GM12873 (cell line): ENCODE results near the gene CAMK2B.

ENCODE experiments used
- TF ChIP-seq, protein P1 (sequence below): IDR thresholded peaks from 2 replicates; pipeline ENCODE4 v1.5.1; 2012; ENCODE audit warnings: low read depth, mild to moderate bottlenecking, moderate library complexity, low read length, control low read depth; ENCODE audit not compliant: insufficient read depth; ENCODE audit errors: missing control alignments

CAMK2B gene

DNA sequence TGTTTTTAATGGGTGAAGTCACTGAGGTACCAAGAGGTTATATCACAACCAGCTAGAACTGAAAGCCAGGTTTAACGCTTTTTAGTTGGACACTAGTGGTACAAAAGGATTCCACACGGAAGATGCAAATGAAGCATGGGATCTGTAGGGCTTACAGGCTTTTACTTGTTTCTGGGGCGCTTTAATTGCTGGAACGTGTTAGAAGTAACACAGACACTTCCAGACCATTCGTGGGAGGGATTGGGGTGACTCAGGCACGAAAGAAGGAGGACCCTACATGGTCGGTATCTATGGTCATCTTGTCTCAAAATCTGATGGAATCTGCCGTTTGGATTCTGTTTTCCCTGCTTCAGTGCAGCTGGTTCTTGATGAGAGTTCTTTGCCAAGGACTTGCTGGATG lies 123.6 kb downstream of the CAMK2B start:
- TF ChIP-seq, protein P1, sequence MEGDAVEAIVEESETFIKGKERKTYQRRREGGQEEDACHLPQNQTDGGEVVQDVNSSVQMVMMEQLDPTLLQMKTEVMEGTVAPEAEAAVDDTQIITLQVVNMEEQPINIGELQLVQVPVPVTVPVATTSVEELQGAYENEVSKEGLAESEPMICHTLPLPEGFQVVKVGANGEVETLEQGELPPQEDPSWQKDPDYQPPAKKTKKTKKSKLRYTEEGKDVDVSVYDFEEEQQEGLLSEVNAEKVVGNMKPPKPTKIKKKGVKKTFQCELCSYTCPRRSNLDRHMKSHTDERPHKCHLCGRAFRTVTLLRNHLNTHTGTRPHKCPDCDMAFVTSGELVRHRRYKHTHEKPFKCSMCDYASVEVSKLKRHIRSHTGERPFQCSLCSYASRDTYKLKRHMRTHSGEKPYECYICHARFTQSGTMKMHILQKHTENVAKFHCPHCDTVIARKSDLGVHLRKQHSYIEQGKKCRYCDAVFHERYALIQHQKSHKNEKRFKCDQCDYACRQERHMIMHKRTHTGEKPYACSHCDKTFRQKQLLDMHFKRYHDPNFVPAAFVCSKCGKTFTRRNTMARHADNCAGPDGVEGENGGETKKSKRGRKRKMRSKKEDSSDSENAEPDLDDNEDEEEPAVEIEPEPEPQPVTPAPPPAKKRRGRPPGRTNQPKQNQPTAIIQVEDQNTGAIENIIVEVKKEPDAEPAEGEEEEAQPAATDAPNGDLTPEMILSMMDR = no peak

DNA sequence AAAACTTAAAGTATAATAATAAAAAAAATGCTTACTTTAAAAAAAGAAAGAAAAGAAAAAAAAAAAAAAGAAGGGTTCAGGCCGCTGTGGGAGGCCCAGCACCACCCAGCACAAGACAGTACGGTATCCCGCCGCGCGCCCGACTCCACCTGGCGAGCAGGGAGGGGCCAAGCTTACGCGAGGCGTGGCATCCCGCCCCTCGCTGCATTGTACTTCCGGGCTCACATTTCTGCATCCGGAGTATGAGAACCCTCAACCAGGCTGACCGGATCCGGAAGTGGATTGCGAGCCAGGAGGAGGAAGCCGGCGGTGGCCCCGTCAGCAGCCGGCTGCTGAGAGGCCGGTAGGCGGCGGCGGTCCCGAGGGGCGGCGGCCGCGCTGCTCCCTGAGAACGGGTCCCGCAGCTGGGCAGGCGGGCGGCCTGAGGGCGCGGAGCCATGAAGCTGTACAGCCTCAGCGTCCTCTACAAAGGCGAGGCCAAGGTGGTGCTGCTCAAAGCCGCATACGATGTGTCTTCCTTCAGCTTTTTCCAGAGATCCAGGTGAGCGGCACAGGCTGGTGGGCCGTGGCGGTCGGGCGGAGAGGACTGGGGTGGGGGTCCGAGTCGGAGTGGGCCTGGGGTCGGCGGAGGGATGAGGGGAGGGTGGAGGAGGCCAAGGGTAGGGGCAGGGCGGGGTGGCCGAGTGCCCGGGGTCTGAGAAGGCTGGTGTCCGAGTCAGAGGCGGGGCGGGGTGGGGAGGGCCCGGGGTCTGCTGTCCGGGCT lies 124.5 kb downstream of the CAMK2B start, which contains the start of gene YKT6:
Gene YKT6 (plus strand): TSS at position 280 of the 763 bp plus-strand sequence. CDS start 158 bp downstream, at position 438.
- TF ChIP-seq, protein P1 = peak; percentile 57

DNA sequence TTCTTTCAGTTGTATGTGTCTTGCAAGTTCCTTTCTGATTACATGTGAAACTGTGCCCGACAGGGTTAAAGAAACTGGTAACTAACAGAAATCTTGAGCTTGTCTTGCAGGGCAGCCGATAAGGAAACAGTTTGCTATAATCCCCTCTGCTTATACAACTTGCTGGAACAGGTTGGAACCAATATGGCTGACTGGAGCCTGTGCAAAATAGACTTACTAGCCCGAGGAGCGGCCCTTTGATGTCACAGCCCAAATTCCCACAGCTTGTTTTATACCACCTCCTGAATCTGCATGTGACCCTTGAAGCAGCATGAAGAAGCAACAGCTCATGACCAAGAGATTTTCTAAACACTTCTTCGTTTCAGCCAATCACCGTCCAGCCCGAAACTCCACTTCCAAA lies 127.9 kb downstream of the CAMK2B start:
- TF ChIP-seq, protein P1 = no peak

DNA sequence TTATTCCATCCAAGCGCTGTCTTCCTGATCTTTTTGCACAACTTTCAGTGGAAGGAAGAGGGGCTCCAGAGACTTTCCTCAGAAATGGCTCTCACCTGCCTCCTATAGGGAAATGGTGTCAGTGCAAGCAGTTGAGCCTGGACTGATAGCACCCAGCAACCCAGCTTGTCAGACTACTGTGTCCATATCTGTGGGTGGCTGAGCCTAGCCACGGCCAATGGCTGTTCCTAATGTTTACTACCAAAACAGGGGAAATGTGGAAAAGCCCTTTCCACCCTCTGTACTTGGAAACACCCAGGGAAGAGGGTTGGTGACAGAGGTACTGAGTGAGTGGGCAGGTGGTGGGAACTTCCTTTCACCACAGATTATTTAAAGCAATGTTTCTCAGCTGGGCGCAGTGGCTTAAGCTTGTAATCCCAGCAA lies 128.9 kb downstream of the CAMK2B start:
- TF ChIP-seq, protein P1 = peak; percentile 86

DNA sequence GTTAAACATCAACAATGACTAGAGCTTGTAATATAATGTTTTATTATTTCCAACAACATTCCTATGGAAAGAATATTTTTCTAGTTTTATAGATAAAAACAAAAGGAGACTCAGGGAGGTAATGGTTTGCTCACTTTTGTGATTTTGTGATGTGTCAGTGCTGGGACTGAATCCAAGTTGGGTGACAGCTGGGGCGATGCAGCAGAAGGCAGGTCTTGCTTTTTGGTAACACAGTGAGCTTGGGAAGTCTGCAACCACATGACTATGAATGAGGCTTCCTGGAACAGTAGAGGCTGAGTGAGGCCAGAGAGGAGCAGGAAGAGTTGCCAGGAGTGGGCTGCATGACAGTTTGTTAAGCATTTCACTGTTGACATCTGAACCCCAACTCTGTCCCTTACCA lies 129.5 kb downstream of the CAMK2B start:
- TF ChIP-seq, protein P1 = no peak

DNA sequence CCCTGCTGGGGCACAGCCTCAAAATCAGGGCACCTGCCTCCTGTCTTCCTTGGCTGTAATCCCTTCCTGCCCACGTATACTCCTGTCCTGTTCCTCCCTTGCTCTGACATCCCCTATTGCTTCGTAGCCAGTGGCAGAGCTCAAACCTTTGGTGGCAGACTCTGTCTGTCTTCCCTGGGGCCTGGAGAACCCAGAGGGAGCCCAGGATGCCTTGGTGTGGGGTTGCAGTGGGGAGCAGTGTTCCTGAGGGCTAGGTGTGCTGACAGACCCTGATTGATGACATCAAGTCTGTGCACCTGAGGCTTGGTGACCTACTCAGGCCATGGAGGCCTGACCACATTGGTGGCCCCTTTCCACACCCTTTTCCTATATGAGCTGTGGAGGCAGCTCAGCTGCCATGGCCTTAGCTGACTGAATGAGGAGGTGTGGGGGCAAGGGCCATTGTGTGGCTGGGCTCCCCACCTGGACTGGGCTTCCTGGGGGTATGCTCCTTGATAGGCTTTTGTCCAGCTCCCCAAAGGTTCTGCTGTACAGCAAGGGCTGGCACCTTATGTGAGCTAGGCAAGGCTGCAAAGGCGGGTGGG lies 130.7 kb downstream of the CAMK2B start:
- TF ChIP-seq, protein P1 = no peak

DNA sequence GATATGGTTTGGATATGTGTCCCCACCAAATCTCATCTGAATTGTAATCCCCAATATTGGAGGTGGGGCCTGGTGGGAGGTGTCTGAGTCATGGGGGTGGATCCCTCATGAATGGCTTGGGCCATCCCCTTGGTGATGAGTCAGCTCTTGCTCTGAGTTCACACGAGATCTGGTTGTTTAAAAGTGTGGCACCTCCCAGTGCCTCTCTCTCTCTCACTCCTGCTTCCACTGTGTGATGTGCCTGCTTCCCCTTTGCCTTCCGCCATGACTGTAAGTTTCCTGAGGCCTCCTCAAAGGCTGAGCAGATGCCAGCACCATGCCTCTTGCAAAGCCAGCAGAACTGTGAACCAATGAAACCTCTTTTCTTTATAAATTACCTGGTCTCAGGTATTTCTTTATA lies 131.3 kb downstream of the CAMK2B start:
- TF ChIP-seq, protein P1 = no peak
